ENCODE measurements around the gene GDF7.

GDF7 gene

DNA sequence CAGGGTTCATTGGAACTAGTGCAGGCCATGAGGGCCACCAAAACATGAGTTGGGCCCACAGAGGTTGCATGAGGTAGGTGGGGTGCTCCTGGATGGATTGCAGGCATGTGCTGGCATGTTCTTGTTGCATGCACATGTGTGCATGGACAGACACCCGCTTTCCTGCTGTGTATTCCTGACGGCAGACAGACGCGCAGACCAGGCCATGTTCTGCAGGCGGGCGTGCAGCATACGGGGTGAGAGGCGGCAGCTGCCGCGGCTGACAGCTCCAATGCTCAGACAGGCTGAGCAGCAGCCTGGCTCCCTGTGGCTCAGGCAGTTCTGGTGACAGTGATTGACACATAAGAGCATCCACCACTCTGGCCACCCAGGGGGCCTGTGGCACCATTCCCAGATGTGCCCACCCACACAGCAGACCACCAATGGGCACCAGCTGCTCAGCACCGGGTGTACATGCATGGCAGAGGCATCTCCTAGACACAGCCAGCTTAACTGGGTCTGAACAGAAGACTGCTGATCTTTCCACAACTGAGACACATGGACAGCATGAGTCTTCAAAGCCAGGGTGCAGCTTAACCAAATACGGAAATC, 37.3 kb upstream of the GDF7 start:
- DNase-seq: no peak

DNA sequence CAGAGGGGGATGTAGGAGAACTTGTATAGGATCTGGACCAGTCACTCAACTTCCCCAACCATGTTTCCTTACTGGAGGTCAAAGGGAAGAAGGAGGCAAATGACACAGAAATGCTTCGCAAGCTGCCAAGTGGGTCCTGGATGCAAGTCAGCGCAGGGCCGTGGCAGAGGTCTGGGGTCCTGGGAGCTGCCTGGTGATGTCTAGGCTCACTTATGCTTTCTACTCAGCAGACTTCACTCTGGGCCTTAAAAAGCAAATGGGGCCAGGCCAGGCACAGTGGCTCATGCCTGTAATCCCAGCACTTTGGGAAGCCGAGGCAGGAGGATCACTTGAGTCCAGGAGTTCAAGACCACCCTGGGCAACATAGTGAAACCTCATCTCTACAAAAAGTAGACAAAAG, 36.0 kb upstream of the GDF7 start:
- no peak for DNase-seq

DNA sequence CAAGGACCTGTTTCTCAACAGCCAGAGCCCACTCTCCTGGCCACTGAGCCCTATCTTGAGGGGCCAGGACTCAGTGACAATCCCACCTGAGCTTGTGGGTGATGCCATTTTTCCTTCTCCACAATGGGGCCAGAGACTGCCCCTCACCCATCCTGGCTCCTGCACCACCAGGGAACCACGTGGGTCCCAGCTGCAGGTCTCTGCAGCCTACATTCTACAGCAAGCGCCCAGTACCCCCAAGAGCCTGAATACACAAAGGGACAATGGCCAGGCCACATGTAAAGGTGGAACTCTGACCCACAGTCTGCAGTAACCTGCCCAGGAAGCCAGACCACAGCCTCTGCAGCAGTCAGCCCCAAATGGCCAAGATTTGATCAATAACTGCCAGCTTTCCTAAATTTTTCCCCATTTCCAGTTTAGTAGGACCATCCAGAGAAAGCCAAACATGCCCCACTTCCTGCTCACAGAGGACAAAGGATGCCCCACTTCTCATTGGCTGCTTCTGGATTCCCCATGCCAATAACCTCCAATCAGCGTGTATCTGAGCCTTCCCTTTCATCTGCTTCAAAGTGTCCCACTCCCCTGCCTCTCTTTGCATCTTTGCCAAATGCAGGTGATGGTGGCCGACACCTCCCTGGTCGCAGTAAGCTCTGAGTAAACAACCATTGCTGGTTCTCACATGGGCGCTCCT, 35.2 kb upstream of the GDF7 start:
- no peak for DNase-seq

DNA sequence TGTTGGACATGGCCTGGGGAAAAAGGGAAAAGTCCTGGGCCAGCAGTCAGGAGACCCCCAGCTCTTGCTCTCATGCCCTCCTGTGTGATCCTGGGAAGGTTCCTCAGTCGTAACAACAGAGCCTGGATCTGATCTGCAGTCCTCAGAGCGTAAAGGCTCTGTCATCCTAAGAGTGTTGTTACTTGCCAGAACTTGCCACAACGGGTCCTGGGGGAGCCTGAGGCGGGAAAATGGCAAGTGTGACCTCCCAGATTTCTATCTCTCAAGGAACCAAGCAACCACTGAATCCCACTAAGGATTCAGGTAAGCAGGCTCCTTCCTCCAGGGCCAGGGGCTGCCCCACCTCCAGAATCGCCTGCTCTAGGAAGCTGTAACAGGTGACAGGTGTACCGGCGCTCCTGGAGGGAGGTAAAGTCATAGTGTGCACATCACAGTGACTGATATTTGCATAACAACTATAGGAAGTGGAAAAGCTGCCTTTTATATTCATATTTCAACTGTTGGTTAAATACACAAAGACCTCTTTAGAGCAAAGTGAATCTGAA, 34.4 kb upstream of the GDF7 start:
- DNase-seq: no peak

DNA sequence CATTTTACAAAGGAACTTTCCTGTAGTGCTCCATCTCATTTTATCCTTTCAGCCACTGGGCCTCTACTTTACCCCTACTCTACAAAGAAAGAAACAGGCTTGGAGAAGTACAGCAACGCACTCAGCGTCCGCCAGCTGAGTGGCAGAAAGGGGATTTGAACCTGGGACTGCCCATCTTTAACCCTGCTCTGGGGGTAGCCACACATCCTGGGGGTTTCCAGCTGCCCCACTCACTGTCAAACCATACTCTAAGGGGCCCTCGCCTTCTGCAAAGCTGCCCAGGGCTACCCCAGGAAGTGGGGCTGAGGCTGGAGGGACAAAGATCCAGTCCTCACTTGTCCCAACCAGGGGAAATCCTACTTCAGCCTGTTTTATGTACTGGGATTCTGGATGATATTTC, 33.9 kb upstream of the GDF7 start:
- DNase-seq: no peak

DNA sequence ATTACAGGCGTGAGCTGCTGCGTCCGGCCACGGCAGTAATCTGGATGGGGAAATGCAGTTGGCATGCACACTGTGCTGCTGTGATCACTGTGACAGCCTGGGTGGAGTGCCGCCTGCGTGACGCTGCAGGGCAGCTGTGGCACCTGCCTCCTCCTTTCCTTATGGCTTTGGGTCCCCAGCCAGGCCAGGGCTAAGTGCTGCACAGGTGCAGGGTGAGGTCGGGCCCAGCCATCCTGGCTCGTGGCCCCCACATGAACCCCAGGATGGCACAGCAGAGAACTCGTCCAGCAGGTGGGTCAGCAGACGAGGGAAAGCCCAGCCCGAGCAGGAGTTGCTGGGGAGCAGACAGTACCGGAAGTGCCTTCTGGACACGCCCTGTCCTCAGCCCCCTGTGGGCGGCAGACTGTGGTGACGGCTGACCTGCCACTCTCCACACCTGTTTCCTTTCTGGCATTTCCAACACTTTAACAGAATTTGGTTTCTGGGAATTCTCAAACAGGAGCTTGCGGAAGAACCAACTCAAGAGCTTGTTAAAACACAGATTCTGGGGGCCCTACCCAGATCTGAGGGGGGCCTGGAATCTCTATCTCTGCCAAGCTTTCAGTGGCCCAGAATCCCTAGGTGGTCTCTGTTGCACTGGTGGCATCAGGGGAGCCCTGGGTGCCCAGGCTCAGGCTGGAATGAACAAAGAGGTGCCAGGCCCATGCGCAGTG, 33.0 kb upstream of the GDF7 start:
- no peak for DNase-seq

DNA sequence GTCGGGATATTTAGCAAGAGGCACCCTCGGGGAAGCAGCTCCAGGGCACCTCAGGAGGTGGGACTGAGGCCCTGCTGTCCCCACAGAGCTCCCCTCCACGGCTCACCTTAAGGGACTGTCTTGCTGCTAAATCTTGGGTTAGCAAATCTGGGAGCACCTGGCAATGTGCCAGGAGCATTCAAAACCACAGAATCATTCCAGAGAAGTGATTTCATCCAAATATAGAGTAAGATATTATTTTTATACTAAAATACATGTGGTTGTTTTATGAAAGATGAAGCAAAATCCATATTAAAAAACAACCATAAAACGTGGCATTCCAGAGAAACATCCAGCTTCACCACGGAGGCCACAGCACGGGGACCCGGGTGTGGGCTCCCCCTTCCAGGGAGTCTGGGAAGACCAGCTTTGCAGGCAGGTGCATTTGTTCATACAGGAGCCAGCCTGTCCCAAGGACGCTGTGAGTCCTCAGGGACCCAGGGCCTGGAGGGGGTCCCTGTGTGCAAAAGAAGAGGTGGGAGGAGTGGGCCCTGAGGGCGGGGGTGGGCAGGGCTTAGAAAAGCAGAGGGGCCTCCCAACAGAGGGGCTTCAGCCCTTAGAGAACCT, 32.3 kb upstream of the GDF7 start:
- DNase-seq: no peak

DNA sequence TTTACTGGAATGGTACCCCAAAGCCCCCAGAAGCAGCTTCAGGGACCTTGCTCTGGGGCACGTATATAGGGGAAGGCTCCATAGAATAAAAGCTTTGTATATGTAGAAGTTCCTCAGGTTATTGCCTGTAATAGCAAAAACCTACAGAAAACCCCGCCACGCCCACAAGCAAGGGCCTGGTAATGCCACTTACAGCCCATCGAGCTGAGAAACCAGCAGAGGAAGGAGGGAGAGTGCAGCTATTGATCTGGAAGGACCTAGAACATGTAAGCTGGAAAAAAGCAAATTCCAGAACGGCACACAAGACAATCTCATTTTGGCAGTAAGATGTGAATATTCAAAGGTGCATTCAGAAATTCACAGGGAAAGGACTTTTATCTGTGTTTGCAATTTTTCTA, 31.8 kb upstream of the GDF7 start:
- DNase-seq: no peak

DNA sequence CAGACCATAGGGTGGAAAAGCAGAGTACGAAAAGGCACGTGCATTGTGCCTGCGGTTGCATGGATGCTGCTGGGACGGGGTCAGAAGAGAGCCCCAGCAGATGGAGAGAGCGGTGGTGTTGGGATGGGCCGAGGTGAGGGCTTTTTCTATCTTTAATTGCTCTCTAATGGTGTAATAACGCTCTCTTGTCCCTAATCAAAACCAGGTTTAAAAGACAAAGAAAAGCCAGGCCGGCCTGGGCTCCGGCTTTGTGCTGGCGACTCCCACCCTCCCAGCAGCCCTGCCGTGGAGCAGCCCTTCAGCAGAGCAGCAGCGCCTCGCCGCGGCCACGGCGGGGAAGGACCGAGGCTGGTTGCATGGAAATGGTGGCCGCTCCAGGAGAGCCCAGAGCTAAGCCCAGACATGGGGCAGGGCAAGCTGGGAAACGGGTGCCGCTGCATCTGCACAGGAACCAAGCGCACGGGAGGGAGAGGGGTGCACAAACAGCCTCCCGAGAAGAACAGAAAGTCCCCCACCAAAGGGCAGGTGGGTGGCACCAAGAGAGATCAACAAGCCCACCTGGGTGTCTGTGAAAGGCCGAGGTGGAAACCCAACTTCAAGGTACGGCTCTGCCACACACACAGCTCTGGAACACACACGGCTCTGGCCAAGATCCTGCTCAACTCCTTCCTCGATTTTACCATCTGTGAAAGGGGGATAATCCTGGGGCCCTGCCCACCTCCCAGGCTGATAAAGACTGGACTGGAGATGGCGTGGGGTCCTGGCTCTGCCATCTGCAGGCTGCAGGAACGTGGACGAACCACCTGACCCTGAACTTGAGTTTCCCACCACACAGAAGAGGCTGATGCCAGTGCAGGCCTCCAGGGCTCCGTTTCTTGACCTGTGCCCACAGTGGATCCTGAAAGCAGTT, 31.0 kb upstream of the GDF7 start:
- peak; percentile 51 for DNase-seq

DNA sequence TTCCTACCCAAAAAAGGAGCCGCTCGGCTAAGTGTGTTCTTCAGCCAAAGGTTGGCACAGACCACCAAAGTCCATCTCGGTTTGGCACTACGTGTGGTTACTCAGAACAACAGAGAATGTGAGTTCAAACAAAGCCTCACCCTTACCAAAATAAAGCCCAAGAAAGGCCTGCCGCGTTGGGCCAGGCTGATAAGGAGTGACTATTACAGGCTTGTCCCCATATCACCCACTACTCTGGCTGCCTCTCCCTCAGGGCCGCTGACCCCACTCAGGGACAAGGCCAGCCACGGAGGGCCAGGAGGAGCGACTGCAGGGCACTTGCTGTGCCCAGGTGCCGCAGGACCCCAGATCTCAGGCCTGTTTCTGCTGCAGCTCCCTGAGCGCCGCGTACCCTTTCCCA, 29.8 kb upstream of the GDF7 start:
- DNase-seq: no peak

DNA sequence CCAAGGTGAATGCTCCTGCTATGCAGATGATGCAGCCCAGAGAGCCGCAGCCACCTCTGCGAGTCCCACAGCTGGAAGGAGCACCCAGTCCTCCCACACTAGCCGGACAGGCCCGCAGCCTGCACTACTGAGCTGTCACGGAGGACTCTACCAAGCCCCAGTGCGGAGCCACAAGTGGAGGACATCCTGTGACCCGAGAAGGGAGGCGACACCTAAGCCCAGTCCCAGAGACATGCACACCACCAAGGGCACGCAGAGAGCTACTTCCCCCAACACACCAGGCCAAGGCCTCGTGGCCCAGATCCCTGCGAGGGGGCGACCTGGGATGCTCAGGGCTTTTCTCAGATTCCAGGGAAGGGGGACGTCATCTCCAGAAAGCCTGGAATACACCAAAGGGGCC, 28.9 kb upstream of the GDF7 start:
- no peak for DNase-seq

DNA sequence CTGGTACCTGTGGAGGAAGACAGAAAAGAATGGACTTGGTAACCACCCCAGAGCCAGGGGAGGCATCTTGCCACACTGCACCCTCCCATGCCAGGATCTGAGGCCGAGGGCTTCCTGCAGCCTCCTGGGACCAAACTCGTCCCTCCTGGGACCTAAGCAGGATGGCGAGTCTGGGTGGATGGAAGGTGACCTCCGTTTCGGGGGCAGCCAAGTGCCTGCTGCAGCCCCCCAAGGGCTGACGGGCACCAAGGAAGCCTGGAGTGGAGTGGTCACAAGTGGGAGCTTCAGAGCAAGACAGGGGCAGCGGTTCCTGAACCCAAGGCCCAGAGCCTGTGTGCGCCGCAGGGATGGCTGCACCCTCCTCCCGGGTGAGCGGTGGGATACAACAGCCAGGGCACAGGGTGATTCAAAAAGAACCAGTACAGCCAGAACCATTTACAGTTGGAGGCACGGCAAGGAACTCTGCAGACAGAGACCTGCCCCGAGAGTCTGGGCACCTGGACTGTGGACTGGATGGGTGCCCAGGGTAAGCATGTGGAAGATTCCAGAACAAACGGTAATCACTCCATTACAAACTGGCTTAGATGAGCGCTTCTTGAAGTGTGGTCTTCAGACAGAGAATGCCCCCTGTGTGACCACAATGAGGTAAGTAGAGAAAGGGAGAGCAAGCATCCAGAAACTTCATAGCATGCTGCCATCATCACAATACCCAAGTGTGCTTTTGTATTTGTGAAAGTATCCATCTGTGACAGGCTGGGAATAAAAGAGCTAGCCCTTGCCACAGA, 28.1 kb upstream of the GDF7 start:
- DNase-seq: no peak

DNA sequence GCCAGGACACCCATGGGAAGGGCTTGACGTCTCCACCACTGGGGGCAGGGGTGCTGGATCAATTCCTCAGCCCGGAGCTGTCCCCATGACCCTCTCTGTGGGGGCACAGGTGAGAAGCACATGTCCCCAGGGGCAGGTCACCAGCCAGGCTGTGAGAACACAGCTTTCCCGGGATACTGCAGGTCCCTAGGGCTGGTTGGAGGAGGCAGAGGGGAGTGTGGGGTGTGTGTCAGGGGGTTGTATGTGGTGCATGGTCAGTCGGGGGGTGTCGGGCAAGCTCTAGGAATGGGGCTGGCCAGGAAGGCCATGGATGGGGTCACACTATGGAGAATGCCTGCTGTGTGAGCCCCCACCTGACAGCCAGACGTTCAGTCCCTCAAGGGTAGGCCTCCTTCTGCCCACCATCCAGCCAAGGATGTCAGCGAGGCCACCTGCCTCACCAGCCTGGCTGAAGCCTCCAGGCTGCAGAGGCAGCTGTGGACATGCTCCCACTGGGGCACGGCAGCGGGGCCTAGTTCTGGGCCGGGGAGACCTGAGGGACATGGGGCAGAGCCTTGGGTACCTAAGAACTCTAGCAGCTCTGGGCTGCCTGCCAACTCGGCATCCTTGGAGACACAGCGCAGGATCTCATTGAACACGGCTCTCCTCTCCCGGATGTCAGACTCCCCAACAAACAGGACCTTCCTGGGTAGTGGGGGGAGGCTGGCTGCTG, 26.4 kb upstream of the GDF7 start:
- DNase-seq: no peak

DNA sequence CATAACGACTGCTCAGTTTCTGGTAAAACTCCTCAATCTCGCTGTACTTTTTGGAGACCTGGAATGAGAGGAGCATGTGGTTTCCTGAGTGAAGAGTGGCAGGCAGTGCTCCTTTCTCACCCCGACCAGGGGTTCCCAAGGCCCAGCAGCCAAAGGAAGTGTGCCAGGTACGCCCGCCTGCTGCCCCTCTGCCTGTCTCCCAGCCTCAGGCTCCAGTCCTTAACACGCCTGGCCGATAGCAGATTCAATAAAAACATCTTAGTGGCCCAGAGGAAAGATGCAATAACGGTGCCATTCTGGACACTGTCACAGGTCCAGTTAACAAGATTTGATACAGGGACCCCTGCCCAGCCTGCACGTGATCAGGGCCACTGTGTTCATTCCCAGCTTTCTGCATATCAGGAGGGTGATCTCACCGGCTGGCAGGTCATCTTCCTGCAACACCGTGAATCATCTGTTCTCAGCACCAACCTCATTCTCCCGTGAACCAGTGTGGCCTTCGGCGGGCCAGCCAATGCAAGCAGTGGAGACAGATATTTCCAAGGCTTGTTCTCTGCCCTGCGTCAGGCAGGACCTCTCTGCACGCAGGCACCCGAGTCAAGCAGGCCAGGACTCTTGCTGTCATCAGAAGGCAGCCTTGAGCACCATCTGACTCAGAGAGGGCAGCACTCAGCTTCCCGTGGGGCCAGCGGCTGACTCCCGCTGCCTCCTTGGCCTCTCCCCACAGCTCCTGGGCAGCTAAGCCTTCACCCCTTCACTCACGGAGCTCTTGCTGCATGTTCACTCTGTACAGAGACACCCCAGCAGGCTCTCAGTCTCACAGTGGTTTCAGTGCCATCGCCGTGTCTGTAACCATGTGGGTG, 25.6 kb upstream of the GDF7 start:
- no peak for DNase-seq

DNA sequence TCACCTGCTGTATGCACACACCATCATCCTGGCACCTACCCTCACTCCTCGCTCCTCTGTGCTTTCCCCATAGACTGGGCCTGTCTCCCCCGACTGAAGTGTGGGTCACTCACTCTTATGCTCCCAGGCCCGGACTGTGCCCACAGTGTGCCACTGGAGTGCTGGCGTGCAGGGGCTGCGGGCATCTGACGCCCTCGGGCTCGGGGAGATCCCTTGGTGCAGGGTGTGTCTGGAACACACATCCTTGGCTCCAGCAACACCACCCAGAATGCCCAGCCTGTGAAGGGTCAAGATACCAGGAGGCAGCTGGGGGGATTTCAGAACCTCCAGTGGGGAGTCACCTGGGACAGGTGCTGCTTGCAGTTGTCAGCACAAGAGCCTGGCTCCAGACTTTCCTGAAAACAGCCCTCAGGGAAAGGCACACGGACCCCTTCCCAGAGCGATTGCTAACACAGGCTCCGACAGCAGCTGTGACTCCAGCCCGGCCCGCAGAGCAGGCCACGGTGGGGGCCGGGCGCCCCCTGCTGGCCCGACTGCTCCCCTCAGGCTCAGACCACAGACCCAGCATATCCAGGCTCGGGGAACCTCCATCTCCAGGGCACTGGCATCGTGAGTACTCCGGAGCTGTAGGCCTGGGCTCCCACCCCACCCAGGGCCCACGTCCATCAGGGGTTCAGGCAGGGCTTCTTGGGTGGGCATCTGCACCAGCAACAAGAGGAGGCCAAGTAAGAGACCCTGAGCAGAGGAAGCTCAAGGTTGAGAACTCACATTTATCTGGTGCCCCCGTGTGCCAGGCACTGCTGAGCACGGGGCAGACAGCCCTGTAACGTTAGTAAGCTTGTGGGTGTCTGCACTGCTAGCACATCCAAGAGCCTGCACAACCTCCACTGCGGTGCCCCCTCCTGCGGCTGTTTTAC, 24.6 kb upstream of the GDF7 start:
- DNase-seq: peak; percentile 60

DNA sequence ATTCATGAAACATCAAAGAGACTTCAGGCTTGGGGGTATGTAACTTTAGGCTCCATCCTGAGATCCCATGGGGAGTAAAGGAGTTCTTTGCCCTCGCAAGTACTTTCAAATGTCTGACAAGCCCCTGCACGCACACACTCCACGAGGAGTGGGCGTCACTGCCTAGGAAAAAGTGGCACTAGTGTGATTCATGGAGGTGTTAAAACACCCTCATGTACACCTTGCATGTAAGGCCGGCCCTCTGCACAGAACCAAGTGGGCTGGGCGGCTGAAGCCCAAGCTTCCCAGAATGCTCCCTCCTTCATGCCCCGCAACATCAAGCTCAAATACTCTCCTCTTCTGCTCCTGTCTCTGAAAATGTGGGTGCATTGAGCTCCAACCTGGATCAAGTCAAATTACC, 23.9 kb upstream of the GDF7 start:
- no peak for DNase-seq

DNA sequence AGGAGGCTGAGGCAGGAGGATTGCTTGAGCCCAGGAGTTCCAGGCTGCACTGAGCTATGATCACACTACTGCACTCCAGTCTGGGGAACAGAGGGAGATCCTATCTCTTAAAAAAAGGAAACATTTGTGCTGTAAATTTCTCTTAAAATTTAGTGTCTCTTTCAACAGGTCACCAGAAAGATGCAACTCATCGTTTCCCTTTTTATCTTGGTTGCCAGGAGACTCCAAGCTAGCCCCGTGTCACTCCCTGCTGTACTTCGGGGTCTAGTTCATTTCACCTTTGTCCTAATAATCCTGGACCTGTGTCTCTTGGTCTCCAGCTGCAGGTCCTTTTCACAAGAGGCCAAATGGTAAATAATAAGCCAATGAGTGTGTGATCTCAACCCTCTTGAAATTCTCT, 23.1 kb upstream of the GDF7 start:
- no peak for DNase-seq

DNA sequence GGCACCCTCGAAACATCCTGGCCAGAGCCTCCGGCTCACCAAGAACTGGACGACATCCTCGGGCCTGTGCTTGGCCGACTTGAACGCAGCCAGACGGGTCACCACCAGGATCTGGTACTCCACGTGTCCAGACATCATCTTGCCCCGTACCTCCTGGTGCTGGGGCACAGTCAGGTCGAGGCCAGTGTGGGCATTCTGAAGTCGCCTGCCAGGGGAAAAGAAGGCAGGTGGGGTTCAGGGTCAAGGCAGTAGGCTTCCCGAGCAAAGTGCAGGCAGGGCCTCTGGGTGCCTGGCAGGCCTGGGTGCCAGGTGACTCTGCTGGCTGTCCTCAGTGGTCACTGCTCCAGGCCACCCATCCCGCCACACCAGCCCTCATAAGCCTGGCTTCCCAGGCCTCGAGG, 21.6 kb upstream of the GDF7 start:
- DNase-seq: no peak

DNA sequence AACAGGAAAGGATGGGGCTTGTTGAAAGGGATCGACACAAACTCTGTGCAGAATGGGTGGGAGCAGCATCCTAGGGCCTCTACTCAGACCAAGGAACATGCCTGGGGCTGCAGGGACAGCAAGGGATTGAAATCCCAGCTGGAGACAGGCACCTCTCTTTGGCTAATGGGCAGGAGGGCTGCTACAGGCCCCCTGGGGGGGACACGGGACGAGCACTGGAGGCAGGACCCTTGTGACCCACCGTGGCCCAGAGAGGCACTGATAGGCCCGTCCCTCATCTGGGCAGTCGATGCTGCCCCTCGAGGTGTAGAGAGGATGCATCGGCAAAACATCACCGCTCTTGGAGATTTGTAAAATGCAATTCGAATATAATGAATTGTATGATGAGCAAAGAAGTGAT, 21.2 kb upstream of the GDF7 start:
- no peak for DNase-seq
